ENCODE measurements around the gene LZTS2. TPM values are rescaled to one million over a fixed set of nuclear protein-coding genes. Genes with fewer than 3 reads are reported as not detected.

The LZTS2 gene
- total RNA-seq, 1 experiment from 2014 or later: 93.0 TPM

GRCh38 chr10:100988166-100988565 lies 11.4 kb upstream of the LZTS2 start (continued):
- no peak for TF ChIP-seq REST (IDR thresholded peaks at IDR 0.05; ENCODE audit: low read depth)

DNA sequence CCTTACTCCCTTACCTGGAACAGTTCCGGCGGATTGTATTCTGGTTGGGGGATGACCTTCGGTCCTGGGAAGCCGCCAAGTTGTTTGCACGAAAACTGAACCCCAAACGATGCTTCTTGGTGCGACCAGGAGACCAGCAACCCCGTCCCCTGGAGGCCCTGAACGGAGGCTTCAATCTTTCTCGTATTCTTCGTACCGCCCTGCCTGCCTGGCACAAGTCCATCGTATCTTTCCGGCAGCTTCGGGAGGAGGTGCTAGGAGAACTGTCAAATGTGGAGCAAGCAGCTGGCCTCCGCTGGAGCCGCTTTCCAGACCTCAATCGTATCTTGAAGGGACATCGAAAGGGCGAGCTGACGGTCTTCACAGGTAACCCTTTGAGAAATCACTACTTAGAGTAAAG lies 10.5 kb upstream of the LZTS2 start:
- 0 out of 4 replicates have a peak overlapping the region, but pooled peaks of 1 of the 2 experiments have one; percentile 96 for H3K4me3 ChIP-seq (replicated peaks in 1 of 2; ENCODE audit: low read depth in 1 of 2, low read length in 2 of 2)
- no peaks in the 10 kb centered on the region for H3K9me3 ChIP-seq (ENCODE audit: control insufficient read depth in 1 of 2, insufficient read depth in 1 of 2, low read depth in 1 of 2, low read length in 2 of 2)
- no peaks in the 10 kb centered on the region for H3K27me3 ChIP-seq (ENCODE audit: insufficient read depth, low read length)
- no peak for TF ChIP-seq CTCF (IDR thresholded peaks at IDR 0.05 in 2 of 3, conservative IDR thresholded peaks at IDR 0.05 in 1 of 3; ENCODE audit: borderline replicate concordance in 1 of 3, insufficient read depth in 1 of 3, low read depth in 2 of 3, low read length in 2 of 3)
- no peak for TF ChIP-seq CEBPB (IDR thresholded peaks at IDR 0.05; ENCODE audit: low read depth)
- no peak for TF ChIP-seq MAX (IDR thresholded peaks at IDR 0.05)
- TF ChIP-seq, protein P1, sequence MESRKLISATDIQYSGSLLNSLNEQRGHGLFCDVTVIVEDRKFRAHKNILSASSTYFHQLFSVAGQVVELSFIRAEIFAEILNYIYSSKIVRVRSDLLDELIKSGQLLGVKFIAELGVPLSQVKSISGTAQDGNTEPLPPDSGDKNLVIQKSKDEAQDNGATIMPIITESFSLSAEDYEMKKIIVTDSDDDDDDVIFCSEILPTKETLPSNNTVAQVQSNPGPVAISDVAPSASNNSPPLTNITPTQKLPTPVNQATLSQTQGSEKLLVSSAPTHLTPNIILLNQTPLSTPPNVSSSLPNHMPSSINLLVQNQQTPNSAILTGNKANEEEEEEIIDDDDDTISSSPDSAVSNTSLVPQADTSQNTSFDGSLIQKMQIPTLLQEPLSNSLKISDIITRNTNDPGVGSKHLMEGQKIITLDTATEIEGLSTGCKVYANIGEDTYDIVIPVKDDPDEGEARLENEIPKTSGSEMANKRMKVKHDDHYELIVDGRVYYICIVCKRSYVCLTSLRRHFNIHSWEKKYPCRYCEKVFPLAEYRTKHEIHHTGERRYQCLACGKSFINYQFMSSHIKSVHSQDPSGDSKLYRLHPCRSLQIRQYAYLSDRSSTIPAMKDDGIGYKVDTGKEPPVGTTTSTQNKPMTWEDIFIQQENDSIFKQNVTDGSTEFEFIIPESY (IDR thresholded peaks at IDR 0.05; ENCODE audit: extremely low read depth, insufficient replicate concordance, low read length): no peak
- TF ChIP-seq EGR1 (IDR thresholded peaks at IDR 0.05; ENCODE audit: low read depth): no peak
- TF ChIP-seq ATF3 (IDR thresholded peaks at IDR 0.05): no peak
- no peak for TF ChIP-seq ZFX (IDR thresholded peaks at IDR 0.05)
- no peak for TF ChIP-seq YY1 (IDR thresholded peaks at IDR 0.05; ENCODE audit: extremely low read depth, insufficient replicate concordance, low read depth, low read length)
- no peak for TF ChIP-seq EZH2 (IDR thresholded peaks at IDR 0.05)
- TF ChIP-seq SP1 (IDR thresholded peaks at IDR 0.05; ENCODE audit: low read depth): no peak
- TF ChIP-seq RAD21 (IDR thresholded peaks at IDR 0.05; ENCODE audit: low read depth): no peak
- intact Hi-C loops (cut with micrococcal nuclease): no loop called here
- no peaks in the 10 kb centered on the region for H3K9me2 ChIP-seq (ENCODE audit: insufficient read depth)
- H3K79me2 ChIP-seq (ENCODE audit: insufficient read depth, low read length): peaks cover 62% of the 10 kb centered on the region
- H4K20me1 ChIP-seq (ENCODE audit: insufficient read depth): no peaks in the 10 kb centered on the region; the same call in 1 of the 2 replicates
- ATAC-seq: no peak
- ChIA-PET POLR2A (no interaction called here), CTCF (interaction anchor here (1.6 kb wide), 1 partner anchor 9 kb away, joined by 4 read pairs; no protein-coding TSS in a partner anchor), RAD21 (ENCODE audit: low non-redundant PET in 1 of 2, low total read pairs in 2 of 2, uncharacterized antibody in 2 of 2, unreplicated experiment in 2 of 2) (no interaction called here)
- DNase-seq (ENCODE audit: low read depth, low spot score): no peak
- 0 out of 2 replicates have a peak overlapping the region, but pooled peaks have one; percentile 96 for H3K9ac ChIP-seq (ENCODE audit: low read length)
- H3K4me1 ChIP-seq (ENCODE audit: control insufficient read depth in 1 of 2, insufficient read depth in 2 of 2, low read length in 2 of 2): peaks cover 10 to 33% of the 10 kb centered on the region in 2 experiments; a peak in 3 of 4 replicates
- H3K27ac ChIP-seq (ENCODE audit: low read depth, low read length): no peak overlapping the region
- BruUV-seq (replicated peaks): no TSS peak
- H2AFZ ChIP-seq (ENCODE audit: low read depth, low read length, poor library complexity, severe bottlenecking): no peak overlapping the region
- H3K4me2 ChIP-seq (ENCODE audit: low read length): peak overlapping the region; percentile 96
- H3K36me3 ChIP-seq (ENCODE audit: control insufficient read depth in 1 of 2, insufficient read depth in 2 of 2, low read length in 2 of 2): peaks cover 29 to 45% of the 10 kb centered on the region in 2 experiments
